Measurements from ENCODE around the gene CDH13. TPM values are rescaled to one million over a fixed set of nuclear protein-coding genes. Genes with fewer than 3 reads are reported as not detected.
A peak's percentile ranks its signal among the peaks of the same experiment; 100 is the strongest.

The CDH13 gene
- total RNA-seq, 4 donors from 2014 or later = 5.8 to 36.7 (median 20.4) TPM

DNA sequence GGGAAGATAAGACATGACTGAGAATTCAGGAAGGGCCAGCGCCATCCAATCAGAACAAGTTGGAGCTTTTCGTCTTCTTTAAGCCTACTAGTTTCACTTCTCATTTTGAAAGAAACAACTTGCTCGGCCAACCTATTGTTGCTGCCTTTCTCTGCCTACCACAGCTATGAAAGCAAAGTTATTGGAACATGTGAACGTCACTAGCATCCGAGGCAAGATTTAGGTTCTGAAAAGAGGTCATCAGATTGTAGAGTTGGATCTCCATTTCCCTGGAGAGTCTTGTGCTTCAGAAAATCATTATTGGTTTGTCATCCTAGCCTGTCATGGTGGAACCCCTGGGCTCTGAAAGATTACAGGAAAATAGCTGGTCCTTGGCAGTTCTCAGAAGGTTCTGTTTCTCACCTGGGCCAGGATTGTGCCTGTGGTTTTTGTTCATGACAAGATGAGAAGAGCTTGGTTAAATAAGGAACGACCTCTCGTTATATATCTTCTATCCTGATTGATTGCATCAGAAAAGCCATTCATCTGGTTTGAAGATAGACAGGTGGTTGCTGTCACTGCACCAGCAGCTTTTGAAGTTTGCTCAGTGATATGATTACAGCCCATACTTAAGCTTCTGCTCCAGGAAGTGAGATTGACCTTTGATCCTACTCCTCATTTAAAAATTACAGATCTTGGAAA lies 25.3 kb downstream of the CDH13 start:
- in situ Hi-C loops (cut with MboI; ENCODE audit: low sequenced_read_pairs in 4 of 4) = no loop called here
- no peaks in the 10 kb centered on the region for H3K36me3 ChIP-seq
- DNase-seq (no peak), ATAC-seq (no peak)
- H3K27ac ChIP-seq = peak overlapping the region; percentile 22 to 92 (median 66)
- no peaks in the 10 kb centered on the region for H3K27me3 ChIP-seq
- H3K9me3 ChIP-seq = no peaks in the 10 kb centered on the region
- peaks cover 48 to 60% of the 10 kb centered on the region in 2 donors for H3K4me1 ChIP-seq
- intact Hi-C loops (cut with DNase I; ENCODE audit: low total_unique reads) = no loop called here
- no peak for TF ChIP-seq POLR2A (IDR thresholded peaks at IDR 0.05)
- TF ChIP-seq, protein P1, sequence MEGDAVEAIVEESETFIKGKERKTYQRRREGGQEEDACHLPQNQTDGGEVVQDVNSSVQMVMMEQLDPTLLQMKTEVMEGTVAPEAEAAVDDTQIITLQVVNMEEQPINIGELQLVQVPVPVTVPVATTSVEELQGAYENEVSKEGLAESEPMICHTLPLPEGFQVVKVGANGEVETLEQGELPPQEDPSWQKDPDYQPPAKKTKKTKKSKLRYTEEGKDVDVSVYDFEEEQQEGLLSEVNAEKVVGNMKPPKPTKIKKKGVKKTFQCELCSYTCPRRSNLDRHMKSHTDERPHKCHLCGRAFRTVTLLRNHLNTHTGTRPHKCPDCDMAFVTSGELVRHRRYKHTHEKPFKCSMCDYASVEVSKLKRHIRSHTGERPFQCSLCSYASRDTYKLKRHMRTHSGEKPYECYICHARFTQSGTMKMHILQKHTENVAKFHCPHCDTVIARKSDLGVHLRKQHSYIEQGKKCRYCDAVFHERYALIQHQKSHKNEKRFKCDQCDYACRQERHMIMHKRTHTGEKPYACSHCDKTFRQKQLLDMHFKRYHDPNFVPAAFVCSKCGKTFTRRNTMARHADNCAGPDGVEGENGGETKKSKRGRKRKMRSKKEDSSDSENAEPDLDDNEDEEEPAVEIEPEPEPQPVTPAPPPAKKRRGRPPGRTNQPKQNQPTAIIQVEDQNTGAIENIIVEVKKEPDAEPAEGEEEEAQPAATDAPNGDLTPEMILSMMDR (IDR thresholded peaks at IDR 0.05 in 4 of 5, conservative IDR thresholded peaks at IDR 0.05 in 1 of 5) = no peak
- peak overlapping the region in 3 of 4 donors; percentile 1 to 19 (median 17) for H3K4me3 ChIP-seq

DNA sequence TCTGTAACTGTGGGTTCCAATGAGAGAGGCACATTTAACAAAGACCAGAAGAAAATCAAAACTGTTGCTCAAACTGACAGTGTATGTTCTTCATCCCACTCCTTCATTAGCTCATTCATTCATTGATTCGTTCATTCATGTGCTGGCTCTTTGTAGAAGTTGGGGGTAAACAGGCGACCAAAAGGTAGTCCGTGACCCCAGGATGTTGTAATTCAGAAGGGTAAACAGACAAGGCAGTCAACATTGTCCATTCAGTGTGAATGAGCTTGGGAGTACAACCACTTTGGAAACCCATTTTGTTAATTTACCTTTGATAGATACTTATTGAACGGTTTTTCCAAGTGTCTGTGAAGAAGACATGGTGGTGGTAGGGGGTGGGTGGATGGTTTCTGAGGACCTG lies 26.1 kb downstream of the CDH13 start:
- TF ChIP-seq, protein P1 (IDR thresholded peaks at IDR 0.05 in 4 of 5, conservative IDR thresholded peaks at IDR 0.05 in 1 of 5) = no peak
- intact Hi-C loops (cut with DNase I; ENCODE audit: low total_unique reads) (no loop called here), in situ Hi-C loops (cut with MboI; ENCODE audit: low sequenced_read_pairs in 4 of 4) (no loop called here)
- Histone ChIP-seq H3K4me3 (no peak overlapping the region), H3K36me3 (no peaks in the 10 kb centered on the region), H3K27me3 (no peaks in the 10 kb centered on the region), H3K4me1 (peaks cover 48 to 61% of the 10 kb centered on the region in 2 donors), H3K27ac (peak overlapping the region in 2 of 4 donors; percentile 59 to 92), H3K9me3 (no peaks in the 10 kb centered on the region)
- DNase-seq = no peak
- ATAC-seq = no peak

- ATAC-seq (no peak), DNase-seq (no peak)
- Histone ChIP-seq H3K36me3 (no peaks in the 10 kb centered on the region), H3K27ac (peak overlapping the region; percentile 41 to 92 (median 54)), H3K4me1 (peaks cover 43 to 66% of the 10 kb centered on the region in 2 donors), H3K4me3 (no peak overlapping the region), H3K9me3 (no peaks in the 10 kb centered on the region), H3K27me3 (no peaks in the 10 kb centered on the region)
- in situ Hi-C loops (cut with MboI; ENCODE audit: low sequenced_read_pairs in 4 of 4) = no loop called here
- TF ChIP-seq POLR2A (IDR thresholded peaks at IDR 0.05) = no peak
- TF ChIP-seq, protein P1 (IDR thresholded peaks at IDR 0.05 in 4 of 5, conservative IDR thresholded peaks at IDR 0.05 in 1 of 5) = no peak
- intact Hi-C loops (cut with DNase I; ENCODE audit: low total_unique reads) = no loop called here
These were observed 27.1 kb downstream of the CDH13 start for GRCh38 chr16:82653550-82654511.

DNA sequence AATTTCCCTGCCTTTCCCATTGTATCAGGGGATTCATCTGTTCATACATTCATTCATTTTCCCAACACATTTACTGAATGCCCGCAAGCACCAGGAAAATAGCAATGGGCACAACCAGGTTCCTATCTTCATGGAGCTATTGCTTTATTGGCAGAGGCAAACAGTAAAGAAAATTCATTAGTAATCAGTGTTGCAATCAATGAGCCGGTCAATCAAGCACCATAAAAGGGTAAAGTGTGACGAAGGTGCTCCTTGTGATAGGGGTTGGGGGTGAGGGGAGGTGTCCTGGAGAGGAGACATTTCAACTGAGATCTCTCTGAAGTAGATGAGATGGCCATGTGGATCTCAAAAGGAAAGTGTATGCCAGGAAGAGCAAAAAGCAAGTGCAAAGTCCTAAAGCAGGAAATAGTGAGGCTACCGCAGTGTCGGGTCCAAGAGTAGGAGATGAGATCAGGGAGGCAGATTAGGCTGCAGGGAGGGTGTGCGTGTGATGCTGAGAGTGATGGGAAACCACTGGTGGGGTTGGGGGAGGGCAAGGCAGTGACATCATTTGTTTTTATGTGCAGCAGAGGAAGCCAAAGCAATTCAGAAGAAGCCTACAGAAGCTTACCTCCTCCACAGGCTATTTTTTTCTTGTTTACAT lies 28.4 kb downstream of the CDH13 start:
- ATAC-seq = no peak
- Histone ChIP-seq H3K27ac (peak overlapping the region; percentile 46 to 92 (median 55)), H3K36me3 (no peaks in the 10 kb centered on the region), H3K9me3 (no peaks in the 10 kb centered on the region), H3K27me3 (no peaks in the 10 kb centered on the region), H3K4me1 (peaks cover 43 to 64% of the 10 kb centered on the region in 2 donors), H3K4me3 (peak overlapping the region in 1 of 4 donors; percentile 13)
- DNase-seq = no peak
- in situ Hi-C loops (cut with MboI; ENCODE audit: low sequenced_read_pairs in 4 of 4) (no loop called here), intact Hi-C loops (cut with DNase I; ENCODE audit: low total_unique reads) (no loop called here)
- TF ChIP-seq, protein P1 (IDR thresholded peaks at IDR 0.05 in 4 of 5, conservative IDR thresholded peaks at IDR 0.05 in 1 of 5) = no peak
- TF ChIP-seq POLR2A (IDR thresholded peaks at IDR 0.05) = no peak
